RCC 7860 (cell line): ENCODE results near the gene NDUFS3.

Experiments
- DNase-seq: peaks from one replicate; pipeline ENCODE4 v3.0.0-alpha.2; 2015; ENCODE audit warnings: low spot score
- FAIRE-seq: peaks from 2 replicates; lab custom pipeline; 2012; peaks lifted over from hg19 to GRCh38; lab: Jason Lieb, UNC

Gene NDUFS3

DNA sequence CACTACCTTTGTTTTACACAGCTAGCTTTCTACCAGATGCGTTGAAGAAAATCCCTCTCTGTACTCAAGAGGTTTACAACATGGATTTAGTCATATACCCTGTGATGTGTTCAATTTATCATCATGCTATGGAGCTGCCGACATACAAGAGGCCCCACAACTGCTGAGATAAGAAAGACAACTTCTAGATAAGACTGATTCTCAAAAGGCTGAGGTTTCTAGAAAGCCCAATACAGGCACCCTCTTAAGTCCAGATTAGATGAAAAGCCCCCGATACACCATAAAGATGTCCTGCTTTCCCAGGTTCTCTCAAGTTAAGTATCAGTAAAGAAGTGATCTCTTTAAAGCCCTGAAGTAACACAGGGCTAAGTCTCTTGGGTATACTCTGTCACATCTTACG, 49.2 kb downstream of the NDUFS3 start:
- FAIRE-seq (no peak), DNase-seq (no peak)

DNA sequence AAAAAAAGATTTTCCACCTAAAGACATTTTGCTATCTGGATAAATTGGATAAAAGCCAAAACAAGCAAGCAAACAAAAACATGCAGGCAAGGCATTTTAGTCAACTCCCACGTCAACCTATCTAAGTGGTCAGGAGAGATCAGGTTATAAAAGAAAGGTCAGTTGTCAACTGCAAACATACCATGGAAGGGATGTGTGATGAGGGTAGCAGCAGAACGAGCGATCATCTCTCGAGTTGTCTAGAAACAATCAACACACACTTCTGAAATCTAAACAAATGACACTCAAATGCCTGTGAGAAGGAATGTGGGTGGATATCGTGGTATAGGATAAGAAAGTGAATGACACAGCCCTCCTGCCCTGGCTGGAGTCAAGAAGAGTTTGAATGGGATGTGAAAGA, 52.6 kb downstream of the NDUFS3 start:
- no peak for FAIRE-seq

More for the DNA sequence above, 52.6 kb downstream of the NDUFS3 start:
- DNase-seq, result no peak
